ENCODE measurements around the gene B4GALNT1. TPM values are rescaled to one million over a fixed set of nuclear protein-coding genes. Genes with fewer than 3 reads are reported as not detected.

The B4GALNT1 gene
- total and polyA plus RNA-seq, 2 of the 13 experiments (the other 11 are each of a cell fraction or from before 2014, with no cell fraction given) = 4.5 to 5.4 TPM

DNA sequence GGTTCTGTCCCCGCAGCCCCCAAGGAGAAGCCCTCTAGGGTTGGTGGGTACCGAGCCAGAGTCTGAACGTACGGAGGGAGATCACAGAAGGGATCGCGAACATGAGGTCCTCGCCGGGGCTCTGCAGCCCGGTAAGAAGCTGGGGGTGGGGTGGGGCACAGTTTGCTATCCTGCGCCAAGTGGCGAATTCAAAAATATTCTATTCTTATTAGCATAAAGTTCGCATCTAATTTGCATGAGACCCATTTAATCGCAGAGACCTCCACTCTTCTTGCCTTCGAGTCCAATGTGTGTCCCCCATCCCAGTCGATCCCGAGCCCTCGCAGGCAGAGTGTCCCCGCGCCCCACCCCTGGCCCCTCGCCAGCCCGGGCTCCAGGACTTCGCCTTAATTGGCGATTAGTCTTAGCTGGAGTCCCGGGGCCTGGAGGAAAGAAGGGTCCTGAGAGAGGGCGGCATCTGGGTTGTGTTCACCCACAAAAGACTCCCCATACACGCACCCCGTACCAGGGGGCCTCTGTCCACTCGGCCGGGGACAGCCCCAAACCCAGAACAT lies 22.4 kb downstream of the B4GALNT1 start:
- Histone ChIP-seq H3K27me3 (ENCODE audit: control insufficient read depth in 1 of 2, insufficient read depth in 2 of 2, low read length in 2 of 2) (peaks cover 0 to 19% of the 10 kb centered on the region in 2 experiments; a peak in 2 of 5 replicates), H3K27ac (ENCODE audit: extremely low read length, insufficient read depth, low read length) (no peak overlapping the region), H2AFZ (ENCODE audit: low read length) (no peak overlapping the region), H3K9ac (ENCODE audit: insufficient read depth, low read depth, low read length) (peak overlapping the region; percentile 67; the same call in 1 of the 2 replicates), H3K36me3 (replicated peaks in 1 of 2; ENCODE audit: control insufficient read depth in 1 of 2, insufficient read depth in 2 of 2, low read length in 2 of 2) (no peaks in the 10 kb centered on the region), H3K9me3 (ENCODE audit: low read length) (no peaks in the 10 kb centered on the region), H3K4me3 (replicated peaks in 1 of 3; ENCODE audit: insufficient read depth in 1 of 3, low read depth in 2 of 3, low read length in 3 of 3) (peak overlapping the region; percentile 71 to 78 (median 76)), H4K20me1 (ENCODE audit: insufficient read depth, low read length) (no peaks in the 10 kb centered on the region; the same call in 1 of the 2 replicates), H3K79me2 (ENCODE audit: insufficient read depth, low read length) (no peaks in the 10 kb centered on the region), H3K4me2 (ENCODE audit: low read depth, low read length) (peak overlapping the region; percentile 84), H3K4me1 (ENCODE audit: insufficient read depth, low read length) (peaks cover 40% of the 10 kb centered on the region)
- WGBS (ENCODE audit: low lambda C conversion rate) = 49% methylated on average over 21 of the region's 29 CpGs
- ChIA-PET CTCF (ENCODE audit: low intra/inter-chr PET ratio, low total read pairs) (no interaction called here), POLR2A (interaction anchor here (0.6 to 2.8 kb wide), 12 partner anchors 9 to 162 kb away, joined by 3 to 26 read pairs (median 6); partner anchors contain the start of genes DCTN2, DDIT3, EEF1AKMT3 and METTL1)
- no TSS peak for BruUV-seq (replicated peaks)
- DNase-seq (ENCODE audit: low spot score) (no peak), ATAC-seq (no peak), FAIRE-seq (no peak)
- intact Hi-C loops (cut with micrococcal nuclease; ENCODE audit: unreplicated experiment) (no loop called here), in situ Hi-C loops (cut with HindIII; ENCODE audit: extremely low pct_ligation_motif_present, low pct_unique_long_range_greater_than_20kb) (no loop called here)
- TF ChIP-seq AGO1 (IDR thresholded peaks at IDR 0.05; ENCODE audit: low read depth, low read length, poor library complexity, severe bottlenecking) (no peak), MAF1 (CRISPR knock-in tag; IDR thresholded peaks at IDR 0.05; ENCODE audit: borderline replicate concordance) (no peak), ETV5 (CRISPR knock-in tag; IDR thresholded peaks at IDR 0.05; ENCODE audit: borderline replicate concordance) (no peak), ZNF337 (CRISPR knock-in tag; IDR thresholded peaks at IDR 0.05; ENCODE audit: borderline replicate concordance, low read depth) (0 out of 2 replicates have a peak, but pooled peaks have one; percentile 41), ZNF773 (CRISPR knock-in tag; IDR thresholded peaks at IDR 0.05; ENCODE audit: borderline replicate concordance) (no peak), AKAP8 (CRISPR knock-in tag; IDR thresholded peaks at IDR 0.05) (0 out of 2 replicates have a peak, but pooled peaks have one; percentile 11), HOXA5 (CRISPR knock-in tag; IDR thresholded peaks at IDR 0.05) (no peak)
